NB4 (cell line): ENCODE results near the gene ORMDL3.

Experiments
- CTCF ChIP-seq: IDR thresholded peaks from one replicate; pipeline ENCODE4 v1.5.1; 2012; ENCODE audit warnings: low read depth, low read length
- MAX ChIP-seq: IDR thresholded peaks from 2 replicates; pipeline ENCODE4 v1.6.1; 2011; ENCODE audit warnings: low read depth, low read length
- MYC ChIP-seq: IDR thresholded peaks from 2 replicates; pipeline ENCODE4 v1.6.1; 2011; ENCODE audit warnings: low read depth, low read length
- POLR2A ChIP-seq: IDR thresholded peaks from 2 replicates; pipeline ENCODE4 v1.6.1; 2011; ENCODE audit warnings: mild to moderate bottlenecking; ENCODE audit not compliant: insufficient read length; ENCODE audit errors: extremely low read depth

GRCh38 chr17:39970157-39970692 lies 42.8 kb upstream of the ORMDL3 start:
- TF ChIP-seq CTCF = no peak
- TF ChIP-seq POLR2A = no peak
- no peak for TF ChIP-seq MAX
- no peak for TF ChIP-seq MYC
